ENCODE data around the gene PSMA5.

DNA sequence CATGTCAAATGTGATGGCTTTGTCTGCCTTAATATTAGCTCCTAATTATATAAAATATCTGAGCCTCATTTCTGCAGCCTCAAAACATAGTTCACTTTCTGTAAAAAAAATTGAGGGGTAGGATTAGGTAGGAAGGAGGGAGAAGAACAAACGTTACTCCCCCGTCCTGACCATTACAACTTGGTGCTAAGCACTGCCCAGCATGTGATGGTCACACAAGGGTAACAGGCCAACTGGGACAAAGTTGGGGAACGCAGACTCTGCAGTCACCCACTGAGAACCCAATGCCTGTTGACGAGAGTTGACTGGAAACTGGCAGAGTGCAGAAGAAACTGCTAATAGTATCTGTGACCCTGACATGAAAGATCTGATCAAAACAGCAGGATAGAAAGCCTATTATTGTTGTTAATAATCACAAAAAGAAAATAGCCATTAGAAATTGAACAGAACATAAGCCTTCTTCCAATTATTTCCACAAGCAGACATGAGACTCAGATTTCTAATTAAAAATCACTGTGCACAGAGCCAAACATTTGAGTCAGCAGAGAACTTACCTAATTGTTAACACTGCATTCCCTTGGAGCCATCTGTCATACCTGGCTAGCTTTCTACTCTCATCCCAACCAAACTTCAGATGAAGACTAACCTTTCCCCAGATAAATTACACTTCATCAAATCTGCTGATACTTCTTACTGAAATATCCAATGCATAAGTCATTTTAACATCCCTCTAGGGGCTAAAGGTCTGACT lies 34.0 kb downstream of the PSMA5 start:
- TF ChIP-seq, protein P1, sequence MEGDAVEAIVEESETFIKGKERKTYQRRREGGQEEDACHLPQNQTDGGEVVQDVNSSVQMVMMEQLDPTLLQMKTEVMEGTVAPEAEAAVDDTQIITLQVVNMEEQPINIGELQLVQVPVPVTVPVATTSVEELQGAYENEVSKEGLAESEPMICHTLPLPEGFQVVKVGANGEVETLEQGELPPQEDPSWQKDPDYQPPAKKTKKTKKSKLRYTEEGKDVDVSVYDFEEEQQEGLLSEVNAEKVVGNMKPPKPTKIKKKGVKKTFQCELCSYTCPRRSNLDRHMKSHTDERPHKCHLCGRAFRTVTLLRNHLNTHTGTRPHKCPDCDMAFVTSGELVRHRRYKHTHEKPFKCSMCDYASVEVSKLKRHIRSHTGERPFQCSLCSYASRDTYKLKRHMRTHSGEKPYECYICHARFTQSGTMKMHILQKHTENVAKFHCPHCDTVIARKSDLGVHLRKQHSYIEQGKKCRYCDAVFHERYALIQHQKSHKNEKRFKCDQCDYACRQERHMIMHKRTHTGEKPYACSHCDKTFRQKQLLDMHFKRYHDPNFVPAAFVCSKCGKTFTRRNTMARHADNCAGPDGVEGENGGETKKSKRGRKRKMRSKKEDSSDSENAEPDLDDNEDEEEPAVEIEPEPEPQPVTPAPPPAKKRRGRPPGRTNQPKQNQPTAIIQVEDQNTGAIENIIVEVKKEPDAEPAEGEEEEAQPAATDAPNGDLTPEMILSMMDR (IDR thresholded peaks at IDR 0.05) = no peak
- no peak for TF ChIP-seq ZNF121 (CRISPR knock-in tag; IDR thresholded peaks at IDR 0.05)
- TF ChIP-seq CREB1 (CRISPR knock-in tag; IDR thresholded peaks at IDR 0.05) = no peak
- TF ChIP-seq, protein P2, sequence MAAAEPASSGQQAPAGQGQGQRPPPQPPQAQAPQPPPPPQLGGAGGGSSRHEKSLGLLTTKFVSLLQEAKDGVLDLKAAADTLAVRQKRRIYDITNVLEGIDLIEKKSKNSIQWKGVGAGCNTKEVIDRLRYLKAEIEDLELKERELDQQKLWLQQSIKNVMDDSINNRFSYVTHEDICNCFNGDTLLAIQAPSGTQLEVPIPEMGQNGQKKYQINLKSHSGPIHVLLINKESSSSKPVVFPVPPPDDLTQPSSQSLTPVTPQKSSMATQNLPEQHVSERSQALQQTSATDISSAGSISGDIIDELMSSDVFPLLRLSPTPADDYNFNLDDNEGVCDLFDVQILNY (CRISPR knock-in tag; IDR thresholded peaks at IDR 0.05) = no peak
- no peak for TF ChIP-seq CBFB (CRISPR knock-in tag; IDR thresholded peaks at IDR 0.05; ENCODE audit: low read depth)
- no peak for TF ChIP-seq JUN (CRISPR knock-in tag; IDR thresholded peaks at IDR 0.05)
- no peak for TF ChIP-seq ELF4 (CRISPR knock-in tag; IDR thresholded peaks at IDR 0.05; ENCODE audit: low read depth)
- TF ChIP-seq TCF7 (CRISPR knock-in tag; IDR thresholded peaks at IDR 0.05; ENCODE audit: low read depth) = no peak
- no peak for TF ChIP-seq TEAD4 (CRISPR knock-in tag; IDR thresholded peaks at IDR 0.05)
- TF ChIP-seq JAZF1 (CRISPR knock-in tag; IDR thresholded peaks at IDR 0.05) = no peak
- TF ChIP-seq, protein P3, sequence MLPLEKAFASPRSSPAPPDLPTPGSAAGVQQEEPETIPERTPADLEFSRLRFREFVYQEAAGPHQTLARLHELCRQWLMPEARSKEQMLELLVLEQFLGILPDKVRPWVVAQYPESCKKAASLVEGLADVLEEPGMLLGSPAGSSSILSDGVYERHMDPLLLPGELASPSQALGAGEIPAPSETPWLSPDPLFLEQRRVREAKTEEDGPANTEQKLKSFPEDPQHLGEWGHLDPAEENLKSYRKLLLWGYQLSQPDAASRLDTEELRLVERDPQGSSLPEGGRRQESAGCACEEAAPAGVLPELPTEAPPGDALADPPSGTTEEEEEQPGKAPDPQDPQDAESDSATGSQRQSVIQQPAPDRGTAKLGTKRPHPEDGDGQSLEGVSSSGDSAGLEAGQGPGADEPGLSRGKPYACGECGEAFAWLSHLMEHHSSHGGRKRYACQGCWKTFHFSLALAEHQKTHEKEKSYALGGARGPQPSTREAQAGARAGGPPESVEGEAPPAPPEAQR (CRISPR knock-in tag; IDR thresholded peaks at IDR 0.05) = no peak

Data from WTC11 (cell line).